SKM-1 treated with dmso at 0.1 percent for 144 hours (cell line): ENCODE results near the gene GTF2F1.
"Not testable (repeated sequence)": the region's sequence is repeated elsewhere in the genome, so short reads cannot be mapped to it uniquely, and the experiment has no call there.

Experiments used
- DNase-seq: peaks from one replicate; lab custom pipeline; 2025; ENCODE audit not compliant: unreplicated experiment; lab: John Stamatoyannopoulos, UW

GTF2F1 gene

GRCh38 chr19:6358003-6358402, 35.0 kb downstream of the GTF2F1 start:
- no peak for DNase-seq

DNA sequence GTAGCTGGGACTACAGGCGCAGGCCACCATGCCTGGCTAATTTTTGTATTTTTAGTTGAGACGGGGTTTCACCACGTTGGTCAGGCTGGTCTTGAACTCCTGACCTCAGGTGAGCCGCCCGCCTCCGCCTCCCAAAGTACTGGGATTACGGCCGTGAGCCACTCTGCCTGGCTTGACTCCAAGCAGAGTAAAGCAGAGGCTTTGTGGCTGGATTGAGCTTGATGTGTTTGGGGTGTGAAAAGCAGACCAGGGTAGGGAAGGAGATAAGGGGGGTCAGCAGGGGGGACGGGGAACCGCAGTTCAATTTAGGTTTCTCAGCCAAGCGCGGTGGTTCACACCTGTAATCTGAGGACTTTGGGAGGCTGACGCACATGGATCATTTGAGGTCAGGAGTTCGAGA, 35.8 kb downstream of the GTF2F1 start:
- no peak for DNase-seq

GRCh38 chr19:6355321-6356040, 37.5 kb downstream of the GTF2F1 start:
- DNase-seq, result not testable (repeated sequence)

GRCh38 chr19:6354098-6354674, 38.8 kb downstream of the GTF2F1 start:
- no peak for DNase-seq

- no peak for DNase-seq
Observed at GRCh38 chr19:6352381-6353165, 40.4 kb downstream of the GTF2F1 start.

DNA sequence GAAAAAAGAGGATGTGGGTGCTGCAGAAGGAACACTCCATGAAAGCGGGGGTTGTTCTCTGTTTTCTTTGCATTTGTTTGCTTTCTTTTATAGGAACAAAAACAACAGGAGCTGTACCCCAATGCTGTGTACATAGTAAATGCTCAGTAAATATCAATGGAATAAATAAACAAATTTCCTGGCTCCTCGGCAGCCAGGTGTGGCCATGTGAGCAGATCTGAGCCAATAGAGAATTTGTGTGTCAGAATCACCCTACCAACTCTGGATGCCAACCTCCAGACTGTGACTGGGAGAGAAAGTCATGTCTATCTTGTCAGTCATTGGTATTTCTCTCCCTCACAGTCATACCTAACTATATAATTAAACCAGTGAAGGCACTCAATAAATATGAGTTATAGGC, 42.3 kb downstream of the GTF2F1 start:
- DNase-seq, result no peak

DNA sequence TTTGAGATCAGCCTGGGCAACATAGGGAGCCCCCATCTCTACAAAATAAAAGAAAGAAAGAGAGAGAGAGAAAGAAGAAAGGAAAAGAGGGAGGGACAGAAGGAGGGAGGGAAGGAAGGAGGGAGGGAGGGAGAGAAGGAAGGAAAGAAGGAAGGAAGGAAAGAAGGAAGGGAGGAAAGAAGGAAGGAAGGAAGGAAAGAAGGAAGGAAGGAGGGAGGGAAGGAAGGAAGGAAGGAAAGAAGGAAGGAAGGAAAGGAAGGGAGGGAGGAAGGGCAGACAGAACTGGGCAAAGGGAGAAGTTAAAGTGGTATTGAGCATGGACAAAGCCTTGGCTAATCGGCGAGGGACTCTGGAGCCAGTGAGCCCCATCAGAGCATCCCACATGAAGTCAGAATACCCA, 43.7 kb downstream of the GTF2F1 start:
- DNase-seq, result not testable (repeated sequence)

DNA sequence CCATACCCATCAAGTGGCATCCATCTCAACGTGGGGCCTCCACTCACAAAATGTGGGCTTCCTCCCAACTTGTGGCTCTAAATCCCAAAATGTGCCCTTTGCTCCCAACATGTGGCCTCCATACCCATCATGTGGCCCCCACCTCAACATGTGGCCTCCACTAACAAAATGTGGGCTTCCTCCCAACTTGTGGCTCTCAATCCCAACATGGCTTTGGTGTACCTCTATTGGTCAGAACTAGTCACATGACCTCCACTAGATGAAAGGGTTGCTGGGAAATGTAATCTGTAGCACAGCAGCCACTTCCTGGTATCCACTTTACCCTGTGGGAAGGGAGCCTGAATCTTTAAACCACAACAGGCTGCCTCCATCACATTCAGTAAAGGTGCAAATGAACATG, 49.5 kb downstream of the GTF2F1 start:
- no peak for DNase-seq

GRCh38 chr19:6340493-6341201, 52.3 kb downstream of the GTF2F1 start:
- no peak for DNase-seq

DNA sequence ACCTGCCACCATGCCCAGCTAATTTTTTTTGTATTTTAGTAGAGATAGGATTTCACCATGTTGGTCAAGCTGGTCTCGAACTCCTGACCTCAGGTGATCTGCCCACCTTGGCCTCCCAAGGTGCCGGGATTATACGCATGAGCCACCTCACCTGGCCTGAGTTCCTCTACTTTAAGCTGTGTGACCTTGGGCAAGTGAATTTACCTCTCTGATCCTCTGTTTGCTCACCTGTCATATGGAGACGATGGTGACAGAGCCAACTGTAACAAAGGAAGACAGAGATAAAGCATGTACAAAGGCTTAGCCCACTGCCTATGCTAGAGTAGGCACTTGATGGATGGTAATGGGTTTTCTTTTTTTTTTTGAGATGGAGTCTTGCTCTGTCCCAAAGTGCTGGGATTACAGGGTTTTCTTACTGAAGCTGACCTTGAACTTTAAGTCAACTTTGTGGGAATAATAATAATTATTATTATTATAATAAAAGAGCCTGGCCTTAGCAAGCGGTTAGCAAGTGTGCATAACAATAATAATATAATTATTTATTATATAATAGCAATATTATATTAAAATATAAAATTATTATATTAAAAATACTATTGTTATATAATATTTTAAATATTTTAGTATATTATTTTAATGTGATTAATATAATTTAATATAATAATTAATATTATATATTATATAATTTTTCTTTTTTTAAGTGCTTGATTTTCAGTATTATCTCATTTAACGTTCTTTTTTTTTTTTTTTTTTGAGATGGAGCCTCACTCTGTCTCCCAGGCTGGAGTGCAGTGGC, 58.3 kb downstream of the GTF2F1 start:
- DNase-seq, result no peak

DNA sequence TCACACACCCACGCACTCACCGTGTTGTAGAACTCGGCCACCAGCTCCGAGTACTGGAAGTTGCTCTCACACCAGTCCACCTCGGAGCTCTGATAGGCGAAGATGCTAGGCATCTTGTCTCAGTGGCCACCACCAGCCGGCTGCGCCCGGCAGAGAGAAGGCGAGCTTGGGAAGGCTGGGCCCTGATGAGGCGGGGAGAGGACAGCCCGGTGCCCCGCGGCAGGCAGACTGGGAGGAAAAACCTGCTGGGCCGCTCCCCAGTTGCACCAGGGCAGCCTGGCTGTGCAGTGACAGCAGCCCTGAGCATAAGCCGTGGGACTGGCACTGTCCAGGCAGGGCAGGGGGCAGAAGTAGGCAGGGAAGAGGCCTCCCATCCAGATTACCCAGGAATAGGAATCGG, 59.5 kb downstream of the GTF2F1 start, which contains the start of gene ACER1:
TSS of gene ACER1 (minus strand) at position 174 of the 400 bp plus-strand sequence. CDS start at position 113, 61 bp downstream.
- DNase-seq, result no peak
